GM03348 (cell line): Measurements from ENCODE around the gene MED12L.

ENCODE experiments used
- DNase-seq: peaks from one replicate; pipeline ENCODE4 v3.0.0; 2012; ENCODE audit warnings: low spot score

Gene MED12L

DNA sequence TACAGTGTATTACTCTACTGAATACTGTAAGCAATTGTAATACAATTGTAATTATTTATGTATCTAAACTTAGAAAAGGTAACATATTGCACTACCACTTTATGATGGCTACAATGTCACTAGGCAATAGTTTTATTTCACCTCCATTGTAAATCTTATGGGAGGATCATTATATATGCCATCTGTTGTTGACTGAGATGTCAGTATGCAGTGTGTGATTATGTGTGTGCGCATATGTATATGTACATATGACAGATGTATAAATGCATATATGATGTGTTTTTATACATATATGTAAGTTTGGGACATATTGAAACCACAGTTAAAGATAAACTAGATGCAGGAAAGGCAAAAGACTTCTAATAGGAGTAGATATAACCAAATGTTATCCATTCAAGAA, 366.9 kb downstream of the MED12L start:
- no peak for DNase-seq

DNA sequence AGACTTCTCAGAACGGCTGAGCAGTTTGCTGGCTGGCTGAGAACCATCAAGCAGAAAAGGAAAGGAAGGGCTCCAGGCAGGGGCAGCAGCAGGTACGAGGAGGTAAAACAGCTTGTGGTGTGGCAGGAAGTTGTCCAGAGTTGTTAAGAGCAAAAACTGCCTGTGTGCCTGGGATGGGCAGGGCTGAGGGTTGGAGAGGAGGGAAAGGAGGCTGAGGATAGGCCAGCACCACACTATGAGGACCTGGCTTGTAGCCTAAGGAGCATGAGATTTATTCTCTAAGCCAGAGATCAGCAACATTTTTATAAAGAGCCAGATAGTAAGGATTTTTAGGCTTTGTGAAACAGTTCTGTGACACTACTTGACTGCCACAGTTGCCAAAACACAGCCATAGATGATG, 367.4 kb downstream of the MED12L start:
- no peak for DNase-seq

DNA sequence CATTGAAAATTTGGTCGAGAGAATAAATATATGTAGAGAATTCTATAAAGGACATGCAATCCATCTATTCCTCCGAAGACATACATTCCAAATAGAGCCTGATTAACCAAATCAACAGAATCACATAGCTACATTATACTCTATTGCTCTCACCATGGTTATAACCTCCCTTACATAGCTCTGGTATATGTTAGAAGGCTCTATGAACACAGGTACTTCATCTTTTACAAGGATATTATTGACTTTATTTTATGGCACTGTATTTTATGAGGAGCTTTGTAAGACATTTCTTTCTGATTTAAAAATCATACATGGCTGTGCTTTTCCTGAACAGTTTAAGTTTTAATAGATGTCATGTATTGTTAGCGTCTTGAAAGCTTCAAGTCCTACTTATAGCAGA, 370.6 kb downstream of the MED12L start:
- no peak for DNase-seq

DNA sequence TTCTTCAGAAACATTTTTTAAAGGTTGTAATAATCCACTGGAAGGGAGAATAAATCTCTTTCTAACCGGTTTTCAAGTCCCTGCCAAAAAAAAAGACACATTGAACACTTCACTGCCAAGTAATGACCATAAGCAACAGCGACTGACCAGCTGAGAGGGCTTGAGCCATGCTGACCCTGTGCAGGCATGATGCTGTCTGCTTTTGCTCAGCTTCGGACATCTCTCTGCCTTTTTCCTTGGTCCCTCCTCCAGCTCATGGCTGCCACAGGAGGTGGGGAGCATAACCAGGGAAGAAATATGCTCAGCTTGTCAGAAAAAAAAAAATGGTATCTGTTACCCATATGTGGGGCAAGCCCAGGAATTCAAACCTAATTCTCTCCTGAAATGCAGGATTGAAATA, 373.9 kb downstream of the MED12L start:
- DNase-seq: no peak

DNA sequence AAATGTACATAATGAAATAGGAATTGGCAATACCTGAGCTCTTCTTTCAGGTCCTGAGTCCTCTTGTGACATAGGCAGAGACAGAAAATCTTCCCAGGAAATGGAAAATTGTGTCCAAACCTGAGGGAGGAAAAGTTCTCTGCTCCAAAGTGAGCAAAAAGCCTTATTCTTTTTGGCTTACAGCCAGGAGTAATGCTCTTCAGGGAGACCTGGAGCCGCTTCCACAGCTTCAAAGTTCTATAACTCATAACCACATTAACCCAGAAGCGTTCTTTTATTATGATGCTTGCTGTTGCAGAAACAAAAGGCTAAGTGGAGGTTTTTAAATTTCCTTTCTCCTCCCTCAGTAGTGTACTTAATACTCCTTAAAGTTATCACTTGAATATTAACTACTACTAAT, 374.8 kb downstream of the MED12L start:
- peak; percentile 46 for DNase-seq

DNA sequence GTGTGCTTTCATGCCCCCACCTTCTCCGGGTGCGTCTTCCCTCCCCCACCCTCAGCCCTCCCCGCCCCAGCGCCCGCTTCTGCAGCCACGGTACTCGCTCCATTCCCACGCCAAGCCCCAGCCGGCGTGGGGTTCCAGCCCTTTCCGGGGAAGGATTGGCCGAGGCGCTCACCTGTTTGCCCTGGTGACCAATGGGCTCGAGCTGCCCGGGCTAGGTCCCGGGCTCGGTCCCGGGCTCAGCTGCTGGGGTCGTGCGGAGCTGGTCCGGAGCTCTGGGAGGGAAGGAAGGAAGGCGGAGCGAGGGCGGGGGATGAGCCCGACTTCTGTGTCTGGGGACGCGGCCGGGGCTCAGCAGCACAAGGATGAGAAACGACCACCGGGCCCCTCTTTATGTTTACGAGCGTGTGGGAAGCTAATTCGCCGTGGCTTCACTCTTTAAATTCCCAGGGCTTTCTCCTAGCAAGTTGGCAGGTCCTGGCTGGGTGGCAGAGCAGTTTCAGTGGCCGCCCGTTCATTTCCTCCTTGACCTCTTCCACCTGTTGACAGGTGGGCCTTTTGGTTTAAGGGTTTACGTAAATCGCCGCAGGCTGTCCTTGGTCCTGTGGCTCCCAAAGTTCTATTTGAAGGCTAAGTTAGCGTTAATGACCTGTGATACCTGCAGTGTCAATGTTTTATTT, 375.4 kb downstream of the MED12L start, which contains the start of gene IGSF10:
TSS of gene IGSF10 (minus strand) at position 288 of the 677 bp plus-strand sequence. CDS start 2,352 bp downstream, outside the sequence.
- DNase-seq: peak; percentile 65

DNA sequence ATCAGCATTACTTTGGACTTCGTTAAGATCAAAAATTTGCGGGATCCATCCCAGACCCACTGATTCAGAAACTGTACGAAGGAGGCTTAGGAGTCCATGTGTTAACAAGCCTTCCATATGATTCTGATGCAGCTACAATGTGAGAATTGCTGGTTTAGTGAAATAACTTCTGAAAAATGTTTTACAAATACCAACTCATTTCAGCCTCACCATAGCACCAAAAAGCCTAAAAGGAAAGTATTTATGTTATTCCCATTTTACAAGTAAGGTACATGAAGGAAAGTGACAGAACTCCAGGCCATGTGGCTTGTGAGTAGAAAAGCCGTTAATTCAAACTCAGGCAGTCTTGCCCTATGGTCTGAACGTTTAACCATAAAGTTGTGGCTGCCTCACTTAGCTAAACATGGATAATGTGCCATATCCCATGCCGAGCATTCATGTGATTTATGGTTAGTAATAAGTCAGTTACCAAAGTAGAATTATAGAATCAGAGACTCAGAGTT, 376.9 kb downstream of the MED12L start:
- DNase-seq: no peak

DNA sequence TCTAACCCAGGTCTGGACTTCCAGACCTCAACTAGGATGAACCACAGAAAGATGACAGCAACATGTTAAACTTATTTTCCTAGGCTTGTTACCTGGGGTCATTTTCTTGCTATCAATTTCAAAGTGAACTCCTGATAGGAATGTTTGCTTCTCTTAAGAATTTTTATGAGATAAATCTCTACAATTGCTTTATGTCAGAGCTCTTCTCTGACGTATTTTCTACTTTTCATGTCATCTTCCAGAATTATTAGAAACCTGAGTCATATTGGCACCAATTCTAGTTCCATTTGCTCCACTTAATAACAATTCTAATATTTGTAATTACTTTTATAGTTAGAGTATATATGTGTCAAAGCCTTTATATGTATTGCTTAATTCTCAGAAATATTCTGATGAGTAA, 377.5 kb downstream of the MED12L start:
- no peak for DNase-seq

DNA sequence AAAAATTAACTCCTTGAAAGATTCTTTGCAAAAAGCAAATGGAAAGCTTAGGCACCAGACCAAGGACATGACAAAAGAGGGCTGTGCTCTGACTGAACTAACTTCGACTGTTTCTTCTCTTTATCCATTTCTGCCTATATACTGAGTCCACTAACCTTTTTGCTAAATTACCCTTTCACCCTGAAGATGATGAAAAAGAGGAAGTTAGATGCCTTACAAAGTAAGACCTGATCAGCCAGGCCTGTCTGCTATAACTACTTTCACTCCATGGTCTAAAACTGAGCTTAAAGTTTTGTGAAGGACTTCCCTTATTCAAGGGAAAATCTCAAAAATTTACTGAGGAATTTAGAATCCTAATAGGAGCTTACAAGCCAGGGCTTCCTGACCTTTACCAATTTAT, 381.6 kb downstream of the MED12L start:
- no peak for DNase-seq

DNA sequence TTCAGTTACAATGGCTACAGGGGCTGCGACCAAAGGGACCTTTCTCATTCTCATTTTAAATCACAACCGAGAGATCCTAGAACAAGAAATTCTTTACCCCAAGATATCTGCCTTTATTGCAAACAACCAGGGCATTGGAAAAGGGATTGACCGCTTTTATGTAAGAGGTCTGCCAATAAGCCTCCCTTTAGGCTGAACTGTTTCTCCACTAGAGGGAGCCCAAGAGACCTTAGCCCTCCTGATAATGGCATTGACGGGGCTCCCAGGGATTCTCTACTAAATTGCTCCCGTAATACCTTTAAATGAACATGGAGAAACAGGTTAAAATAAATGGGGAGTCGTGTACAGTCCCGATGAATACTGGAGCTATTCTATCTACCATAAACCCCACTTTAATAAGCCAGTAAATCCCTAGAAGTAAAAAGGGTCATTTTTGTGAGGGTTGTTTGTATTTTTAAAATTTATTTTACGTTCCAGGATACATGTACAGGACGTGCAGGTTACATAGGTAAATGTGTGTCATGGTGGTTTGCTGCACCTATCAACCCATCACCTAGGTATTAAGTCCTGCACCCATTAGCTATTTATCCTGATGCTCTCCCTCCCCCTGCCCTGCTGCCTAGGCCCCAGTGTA, 382.9 kb downstream of the MED12L start:
- peak; percentile 75 for DNase-seq

DNA sequence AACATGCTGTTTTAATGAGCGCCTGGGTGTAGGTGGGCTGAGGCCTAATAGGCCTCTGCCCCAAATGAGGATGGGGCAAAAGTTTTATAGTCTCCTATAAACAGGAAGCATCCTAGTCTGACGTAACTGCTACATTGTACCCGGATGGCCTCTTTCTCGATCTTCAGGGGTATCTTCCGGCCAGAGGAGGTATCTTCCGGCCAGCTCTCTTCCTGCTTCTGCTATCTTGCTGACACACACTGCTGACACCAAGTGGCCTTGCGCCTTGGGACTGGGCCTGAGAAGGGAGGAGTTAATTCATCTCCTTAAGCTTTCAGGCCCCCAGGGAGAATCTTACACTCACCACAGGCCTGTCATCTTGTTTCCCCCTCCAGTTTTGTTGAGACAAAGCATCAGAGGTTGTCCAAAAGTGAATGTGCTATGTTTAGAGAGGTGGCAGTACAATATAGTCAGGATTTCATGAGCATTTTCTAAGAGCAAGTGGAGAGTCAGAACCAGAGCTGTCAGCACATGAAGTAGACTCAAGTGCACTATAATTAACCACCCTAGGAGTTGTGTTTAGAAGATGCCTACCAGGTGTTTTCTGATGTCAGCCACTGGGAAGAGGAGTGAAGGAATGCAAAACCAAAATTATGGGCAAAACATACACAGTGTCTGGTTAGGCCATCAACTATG, 391.0 kb downstream of the MED12L start:
- DNase-seq: no peak

DNA sequence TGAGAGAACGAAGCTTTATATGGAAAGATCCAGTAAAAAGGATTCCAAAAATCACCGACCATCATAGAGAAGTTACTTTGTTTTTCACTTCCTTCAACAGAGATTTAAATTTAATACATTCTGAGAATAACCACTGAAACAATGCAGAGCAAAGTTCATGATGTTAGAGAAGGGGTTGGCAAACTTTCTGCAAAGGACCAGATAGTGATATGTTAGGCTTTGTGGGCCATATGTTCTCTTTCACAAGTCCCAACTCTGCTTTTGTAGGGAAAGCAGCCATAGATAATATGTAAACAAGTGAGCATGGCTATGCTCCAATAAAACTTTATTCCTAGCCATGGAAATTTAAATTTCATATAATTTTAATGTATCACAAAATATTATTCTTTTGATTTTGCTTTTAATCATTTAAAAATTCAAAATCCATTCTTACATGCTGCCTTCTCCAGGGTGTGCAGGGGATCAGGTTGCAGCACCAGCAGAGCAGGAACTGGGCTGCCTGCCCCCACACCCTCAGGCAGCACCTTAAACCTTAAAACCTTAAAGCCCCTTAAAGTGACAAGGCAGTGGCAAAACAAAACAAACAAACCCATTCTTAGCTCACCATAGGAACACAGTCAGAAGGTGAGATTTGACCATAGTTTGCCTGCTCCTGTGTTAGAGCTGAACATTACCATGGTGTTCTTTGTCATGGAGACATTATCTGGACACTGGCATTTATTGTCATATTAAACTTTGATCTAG, 392.3 kb downstream of the MED12L start:
- no peak for DNase-seq

DNA sequence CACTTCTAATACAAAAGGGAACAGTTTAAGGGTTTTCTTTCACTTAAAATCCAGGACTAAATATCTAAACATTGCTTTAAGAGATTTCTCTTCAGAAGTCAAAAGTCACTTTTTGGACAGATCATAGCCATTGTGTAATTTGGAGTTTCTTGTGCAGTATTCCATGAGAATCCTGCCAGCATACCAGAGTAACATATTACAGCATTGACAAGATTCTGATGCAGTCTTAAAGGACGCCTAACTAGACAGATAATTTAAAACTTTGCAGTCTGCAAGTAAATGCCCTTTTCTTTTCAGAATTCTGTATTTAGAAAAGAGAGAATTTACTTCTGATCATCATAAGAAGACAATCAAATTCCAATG, 392.9 kb downstream of the MED12L start:
- peak; percentile 42 for DNase-seq

DNA sequence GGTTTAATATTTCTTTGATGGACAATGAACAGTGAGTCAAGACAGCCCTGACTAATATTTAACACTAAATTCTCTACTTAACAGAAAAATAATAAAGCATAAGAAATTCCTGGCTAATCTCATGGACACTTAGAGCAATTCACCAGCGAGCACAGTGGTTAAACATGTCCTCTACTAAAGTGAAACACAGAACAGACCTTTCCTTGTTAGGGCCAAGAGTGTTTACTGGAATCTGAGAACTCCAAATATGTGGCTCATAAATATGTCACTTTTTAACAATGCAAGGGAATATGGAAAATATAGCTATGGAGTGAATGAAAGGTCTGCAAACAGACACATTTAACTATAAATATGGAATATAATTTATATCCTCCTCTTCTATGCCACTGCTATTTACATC, 394.0 kb downstream of the MED12L start:
- DNase-seq: no peak

DNA sequence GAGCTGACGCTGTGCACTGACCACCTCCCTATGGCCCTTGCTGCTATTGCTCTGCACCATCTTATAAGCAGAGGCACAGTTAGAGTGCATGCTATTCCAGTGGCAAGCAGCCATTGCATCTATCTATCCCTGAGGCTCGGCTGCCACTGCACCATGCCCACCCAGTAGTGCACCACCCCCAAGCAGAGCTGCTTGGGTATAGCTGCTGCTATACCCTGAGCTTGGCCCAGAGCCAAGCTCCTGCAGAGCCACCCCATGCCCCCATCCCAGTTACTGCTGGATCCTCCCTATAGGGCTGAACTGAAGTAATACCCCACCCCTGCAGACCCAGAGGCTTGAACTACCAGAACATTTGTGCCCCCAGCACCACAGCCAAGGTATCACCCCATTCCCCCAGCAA, 395.0 kb downstream of the MED12L start:
- DNase-seq: no peak

DNA sequence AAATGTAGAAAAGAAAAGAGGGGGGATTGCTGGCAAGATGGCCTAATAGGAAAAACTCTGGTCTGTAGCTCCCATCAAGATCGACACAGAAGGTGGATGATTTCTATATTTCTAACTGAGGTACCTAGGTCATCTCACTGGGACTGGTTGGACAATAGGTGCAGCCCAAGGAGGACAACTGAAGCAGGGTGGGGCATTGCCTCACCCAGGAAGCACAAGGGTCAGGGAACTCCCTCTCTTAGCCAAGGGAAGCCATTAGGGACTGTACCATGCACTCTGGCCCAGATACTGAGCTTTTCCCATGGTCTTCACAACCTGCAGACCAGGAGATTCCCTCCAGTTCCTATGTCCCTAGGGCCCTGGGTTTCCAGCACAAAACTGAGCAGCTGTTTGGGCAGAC, 398.0 kb downstream of the MED12L start:
- DNase-seq: no peak

DNA sequence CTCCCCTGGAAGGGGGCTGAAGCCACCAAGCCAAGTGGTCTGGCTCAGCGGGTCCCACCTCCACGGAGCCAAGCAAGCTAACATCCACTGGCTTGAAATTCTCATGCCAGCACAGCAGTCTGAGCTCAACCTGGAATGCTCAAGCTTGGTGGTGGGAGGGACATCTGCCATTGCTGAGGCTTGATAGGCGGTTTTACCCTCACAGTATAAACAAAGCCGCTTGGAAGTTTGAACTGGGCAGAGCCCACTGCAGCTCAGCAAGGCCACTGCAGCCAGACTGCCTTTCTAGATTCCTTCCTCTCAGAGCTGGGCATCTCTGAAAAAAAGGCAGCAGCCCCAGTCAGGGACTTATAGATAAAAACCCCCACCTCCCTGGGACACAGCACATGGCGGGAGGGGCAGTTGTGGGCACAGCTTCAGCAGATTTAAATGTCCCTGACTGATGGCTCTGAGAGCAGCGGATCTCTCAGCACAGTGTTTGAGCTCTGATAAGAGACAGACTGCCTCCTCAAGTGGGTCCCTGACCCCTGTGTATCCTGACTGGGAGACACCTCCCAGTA, 398.6 kb downstream of the MED12L start:
- no peak for DNase-seq
